CD14-positive monocyte (primary cell): ENCODE results near the gene MSMO1. TPM values are rescaled to one million over a fixed set of nuclear protein-coding genes. Genes with fewer than 3 reads are reported as not detected.

Experiments
- DNase-seq, 3 donors: peaks; one replicate each; pipeline ENCODE4 v3.0.0-alpha.2; 2011 to 2022
- H2AFZ ChIP-seq: 2 replicates; pipeline ENCODE4 v1.6.0; 2012; ENCODE audit warnings: mild to moderate bottlenecking, low read depth, low read length, inconsistent platforms; ENCODE audit not compliant: insufficient read depth, poor library complexity, severe bottlenecking
- H3K27ac ChIP-seq, 2 donors: 1 replicate in 1 of 2; 2 replicates in 1 of 2; pipeline ENCODE4 v1.5.1; 2012 to 2013; ENCODE audit warnings: low read length in 2 of 2, control low read depth in 1 of 2, inconsistent platforms in 1 of 2, low read depth in 1 of 2, mild to moderate bottlenecking in 1 of 2
- H3K27me3 ChIP-seq, 2 donors: one replicate each; pipeline versions ENCODE4 v1.6.0 to v1.6.1; 2011 to 2013; ENCODE audit warnings: low read length in 2 of 2; ENCODE audit not compliant: control insufficient read depth in 2 of 2, insufficient read depth in 2 of 2
- H3K36me3 ChIP-seq, 2 donors: replicated peaks in 1 of 2; 1 replicate in 1 of 2; 2 replicates in 1 of 2; pipeline versions ENCODE4 v1.5.1 to v1.6.1; 2012 to 2013; ENCODE audit warnings: low read length in 2 of 2, control low read depth in 1 of 2, inconsistent platforms in 1 of 2, mild to moderate bottlenecking in 1 of 2; ENCODE audit not compliant: insufficient read depth in 2 of 2, control insufficient read depth in 1 of 2
- H3K4me1 ChIP-seq, 2 donors: 1 replicate in 1 of 2; 2 replicates in 1 of 2; pipeline versions ENCODE4 v1.5.1 to v1.6.1; 2012 to 2013; ENCODE audit warnings: low read length in 2 of 2, control low read depth in 1 of 2, inconsistent platforms in 1 of 2, mild to moderate bottlenecking in 1 of 2, moderate library complexity in 1 of 2; ENCODE audit not compliant: insufficient read depth in 2 of 2, control insufficient read depth in 1 of 2
- H3K4me2 ChIP-seq: replicated peaks from 2 replicates; pipeline ENCODE3; 2012; ENCODE audit warnings: low read length, moderate library complexity, mild to moderate bottlenecking; ENCODE audit not compliant: poor library complexity, severe bottlenecking; ENCODE audit errors: extremely low read depth
- H3K4me3 ChIP-seq, 3 experiments: fragments of 200-600 bp in 1 of 3; sonication (generic) in 1 of 3; replicated peaks in 1 of 3; 1 replicate in 2 of 3; 2 replicates in 1 of 3; pipeline ENCODE4 v1.5.1; 2011 to 2013; ENCODE audit warnings: low read length in 3 of 3, mild to moderate bottlenecking in 3 of 3, control low read depth in 2 of 3, low read depth in 2 of 3, inconsistent platforms in 1 of 3, moderate library complexity in 1 of 3
- H3K79me2 ChIP-seq: 2 replicates; pipeline ENCODE4 v1.6.0; 2012; ENCODE audit warnings: mild to moderate bottlenecking, control low read depth, inconsistent platforms, low read length, moderate library complexity; ENCODE audit not compliant: insufficient read depth
- H3K9ac ChIP-seq: 2 replicates; pipeline ENCODE4 v1.6.0; 2017; ENCODE audit warnings: low read length, mild to moderate bottlenecking; ENCODE audit not compliant: insufficient read depth, poor library complexity, severe bottlenecking
- H3K9me3 ChIP-seq, 2 donors: replicated peaks in 1 of 2; 1 replicate in 1 of 2; 2 replicates in 1 of 2; pipeline versions ENCODE4 v1.5.1 to v1.6.1; 2012 to 2013; ENCODE audit warnings: low read length in 2 of 2, control low read depth in 1 of 2; ENCODE audit not compliant: control insufficient read depth in 1 of 2, insufficient read depth in 1 of 2
- H4K20me1 ChIP-seq: 2 replicates; pipeline ENCODE4 v1.6.0; 2012; ENCODE audit warnings: mild to moderate bottlenecking, low read length, control low read depth, moderate library complexity; ENCODE audit not compliant: insufficient read depth
- H3K27ac Mint-ChIP-seq, 7 donors: one replicate each; pipeline ENCODE4 v1.8.0; 2020; ENCODE audit warnings: mild to moderate bottlenecking in 7 of 7, mixed read lengths in 7 of 7, moderate library complexity in 6 of 7, inconsistent platforms in 2 of 7
- H3K27me3 Mint-ChIP-seq, 3 donors: one replicate each; pipeline ENCODE4 v1.8.0; 2021 to 2022; ENCODE audit warnings: low read depth in 3 of 3, mild to moderate bottlenecking in 3 of 3, mixed read lengths in 3 of 3, moderate library complexity in 3 of 3, inconsistent platforms in 1 of 3
- H3K36me3 Mint-ChIP-seq, 2 donors: one replicate each; pipeline ENCODE4 v1.8.0; 2020; ENCODE audit warnings: mixed read lengths in 2 of 2, inconsistent platforms in 1 of 2, mild to moderate bottlenecking in 1 of 2
- H3K4me1 Mint-ChIP-seq: one replicate; pipeline ENCODE4 v1.8.0; 2020; ENCODE audit warnings: mild to moderate bottlenecking, mixed read lengths
- H3K4me3 Mint-ChIP-seq, 2 donors: one replicate each; pipeline ENCODE4 v1.8.0; 2020; ENCODE audit warnings: mild to moderate bottlenecking in 2 of 2, mixed read lengths in 2 of 2, moderate library complexity in 1 of 2
- H3K9me3 Mint-ChIP-seq, 7 donors: one replicate each; pipeline ENCODE4 v1.8.0; 2020 to 2022; ENCODE audit warnings: mixed read lengths in 7 of 7, mild to moderate bottlenecking in 6 of 7, moderate library complexity in 6 of 7, inconsistent platforms in 2 of 7
- WGBS: methylation state at CpG from one replicate; pipeline ENCODE4 v1.1.5; 2013; ENCODE audit warnings: missing lambda C conversion rate; ENCODE audit not compliant: insufficient coverage; 5-methylcytosine and 5-hydroxymethylcytosine counted together
- intact Hi-C, 2 donors: fragments of 100-400 bp; cut with micrococcal nuclease; formaldehyde crosslinking; loops; one replicate each; pipeline versions ENCODE4 v1.15.0 to v1.15.1; 2023
- polyA plus RNA-seq, 3 donors: library from polyadenylated mRNA; depleted of rRNA in 1 of 3; unstranded in 2 of 3; stranded (reverse) in 1 of 3; fragments of 300-500 nt in 2 of 3; fragments of >200 nt in 1 of 3; fragmentation: Illumina TruSeq in 2 of 3; gene quantifications; 1 replicate in 2 of 3; 2 replicates in 1 of 3; pipeline ENCODE4 v1.2.3, GENCODE V29; 2012 to 2021
- small RNA-seq: library from RNA; depleted of rRNA; stranded (forward); fragments of <200 nt; gene quantifications from one replicate; pipeline ENCODE3, GENCODE V24; 2012; ENCODE audit warnings: low read depth; ENCODE audit not compliant: insufficient read length
- TF ChIP-seq, protein P1 (sequence below): fragments of 200-600 bp; IDR thresholded peaks from one replicate; pipeline ENCODE4 v1.8.0; 2022; ENCODE audit warnings: antibody characterized with exemption, mild to moderate bottlenecking

The MSMO1 gene
- polyA plus RNA-seq, 3 donors = 3.1 to 7.6 (median 6.0) TPM

DNA sequence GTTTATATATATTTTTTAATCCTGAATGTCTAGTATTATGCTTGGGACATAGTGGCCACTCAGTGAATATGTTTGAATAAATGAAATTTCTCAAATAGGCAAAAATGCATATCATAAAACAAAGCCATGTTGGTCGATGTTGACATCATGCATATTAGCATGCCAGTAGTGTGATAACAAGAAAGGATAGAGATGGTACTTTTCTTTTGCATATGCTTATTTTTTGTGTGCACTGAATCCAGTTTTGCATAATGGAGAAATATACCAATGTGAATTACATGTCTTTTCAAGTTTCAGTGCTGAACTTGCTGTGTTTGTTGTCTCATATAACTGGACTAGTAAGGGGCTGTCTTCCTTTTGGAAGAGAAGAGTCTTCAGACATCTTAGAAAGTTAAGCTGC, 58.9 kb downstream of the MSMO1 start:
- Histone ChIP-seq H4K20me1 (no peaks in the 10 kb centered on the region), H3K4me2 (no peak overlapping the region), H3K27me3 (peaks cover 4 to 30% of the 10 kb centered on the region in 2 donors), H2AFZ (no peak overlapping the region), H3K9me3 (no peaks in the 10 kb centered on the region), H3K79me2 (no peaks in the 10 kb centered on the region), H3K9ac (no peak overlapping the region), H3K36me3 (no peaks in the 10 kb centered on the region), H3K4me3 (no peak overlapping the region), H3K27ac (no peak overlapping the region), H3K4me1 (no peaks in the 10 kb centered on the region)
- TF ChIP-seq, protein P1, sequence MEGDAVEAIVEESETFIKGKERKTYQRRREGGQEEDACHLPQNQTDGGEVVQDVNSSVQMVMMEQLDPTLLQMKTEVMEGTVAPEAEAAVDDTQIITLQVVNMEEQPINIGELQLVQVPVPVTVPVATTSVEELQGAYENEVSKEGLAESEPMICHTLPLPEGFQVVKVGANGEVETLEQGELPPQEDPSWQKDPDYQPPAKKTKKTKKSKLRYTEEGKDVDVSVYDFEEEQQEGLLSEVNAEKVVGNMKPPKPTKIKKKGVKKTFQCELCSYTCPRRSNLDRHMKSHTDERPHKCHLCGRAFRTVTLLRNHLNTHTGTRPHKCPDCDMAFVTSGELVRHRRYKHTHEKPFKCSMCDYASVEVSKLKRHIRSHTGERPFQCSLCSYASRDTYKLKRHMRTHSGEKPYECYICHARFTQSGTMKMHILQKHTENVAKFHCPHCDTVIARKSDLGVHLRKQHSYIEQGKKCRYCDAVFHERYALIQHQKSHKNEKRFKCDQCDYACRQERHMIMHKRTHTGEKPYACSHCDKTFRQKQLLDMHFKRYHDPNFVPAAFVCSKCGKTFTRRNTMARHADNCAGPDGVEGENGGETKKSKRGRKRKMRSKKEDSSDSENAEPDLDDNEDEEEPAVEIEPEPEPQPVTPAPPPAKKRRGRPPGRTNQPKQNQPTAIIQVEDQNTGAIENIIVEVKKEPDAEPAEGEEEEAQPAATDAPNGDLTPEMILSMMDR = no peak
- intact Hi-C loops = no loop called here
- Mint-ChIP-seq H3K9me3 (peaks cover 0 to 2% (median 0%) of the 10 kb centered on the region in 7 donors), H3K4me1 (no peaks in the 10 kb centered on the region), H3K27me3 (peaks cover 1 to 15% (median 15%) of the 10 kb centered on the region in 3 donors), H3K36me3 (no peaks in the 10 kb centered on the region), H3K27ac (no peak overlapping the region), H3K4me3 (no peak overlapping the region)
- 100% methylated on average over 1 of the region's 1 CpG for WGBS
- DNase-seq = no peak

DNA sequence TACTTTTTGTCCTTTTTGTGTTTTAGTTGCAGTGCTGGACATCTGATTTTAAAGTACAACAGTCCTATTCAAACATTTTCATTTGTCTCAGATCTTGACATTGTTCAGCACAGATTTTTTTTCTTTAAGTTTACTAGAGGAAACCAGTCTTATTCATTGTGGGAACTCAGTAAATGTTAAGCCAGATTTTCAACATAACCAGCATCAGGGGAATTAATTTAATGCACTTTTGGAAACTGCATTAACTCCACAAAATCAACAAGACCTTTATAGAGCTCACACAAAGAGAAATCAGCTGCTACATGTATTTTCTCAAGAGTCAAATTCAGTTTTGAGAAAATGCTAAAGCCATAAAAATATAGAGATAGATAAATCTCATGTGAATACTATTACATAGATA, 61.3 kb downstream of the MSMO1 start:
- Histone ChIP-seq H3K4me2 (no peak overlapping the region), H2AFZ (no peak overlapping the region), H3K36me3 (no peaks in the 10 kb centered on the region), H4K20me1 (no peaks in the 10 kb centered on the region), H3K4me1 (no peaks in the 10 kb centered on the region), H3K9ac (no peak overlapping the region), H3K27me3 (peaks cover 0 to 11% of the 10 kb centered on the region in 2 donors), H3K4me3 (no peak overlapping the region), H3K27ac (no peak overlapping the region), H3K79me2 (no peaks in the 10 kb centered on the region), H3K9me3 (no peaks in the 10 kb centered on the region)
- no peak for DNase-seq
- Mint-ChIP-seq H3K36me3 (no peaks in the 10 kb centered on the region), H3K9me3 (peaks cover 0 to 2% (median 0%) of the 10 kb centered on the region in 7 donors), H3K4me1 (no peaks in the 10 kb centered on the region), H3K27me3 (peaks cover 1 to 11% (median 5%) of the 10 kb centered on the region in 3 donors), H3K4me3 (no peak overlapping the region), H3K27ac (no peak overlapping the region)
- TF ChIP-seq, protein P1 = no peak
- intact Hi-C loops = no loop called here

Small RNA genes within 50 kb of the gene (small RNA-seq; reads per million reads assigned to genes)
- gene MIR578 = not detected

Other genes starting within 250 kb of the MSMO1 start
- 10 to 100 TPM in 2 of 3 donors, 1 to 10 TPM in 1; 7.3 to 22.4 (median 15.5) TPM for gene TMEM192, start 214.8 kb upstream of the MSMO1 start, polyA plus RNA-seq
- 10 to 100 TPM in 2 of 3 donors, 1 to 10 TPM in 1; 6.9 to 22.6 (median 11.1) TPM for gene KLHL2, start 120.1 kb upstream of the MSMO1 start, polyA plus RNA-seq
- gene CPE, start 51.3 kb downstream of the MSMO1 start, polyA plus RNA-seq = under 1 TPM in 2 of 3 donors, not detected in 1; 0.09 to 0.13 TPM